Activated B cell treated with CpG ODN at 0.5 μM for 24 hours (primary cell): ENCODE results near the gene PTGS1. TPM values are rescaled to one million over a fixed set of nuclear protein-coding genes. Genes with fewer than 3 reads are reported as not detected.
A peak's percentile ranks its signal among the peaks of the same experiment; 100 is the strongest.
"Not testable (repeated sequence)": the region's sequence is repeated elsewhere in the genome, so short reads cannot be mapped to it uniquely, and the experiment has no call there.

Source experiments
- ATAC-seq: fragments of 200-7000 bp; cut with Tn5 transposase; one replicate; pipeline ENCODE4 v1.10.0; 2021; ENCODE audit warnings: low read depth, mild to moderate bottlenecking, moderate library complexity
- CTCF ChIA-PET: fragments of 350-600 bp; sonication (Branson Sonifier 250); formaldehyde crosslinking; loops from one replicate; lab custom pipeline; 2021; ENCODE audit warnings: antibody characterized with exemption; lab: Charles Lee
- POLR2A ChIA-PET: fragments of 350-600 bp; sonication (Branson Sonifier 250); formaldehyde crosslinking; loops from one replicate; lab custom pipeline; 2021; ENCODE audit warnings: antibody characterized with exemption; lab: Charles Lee
- DNase-seq: peaks from one replicate; pipeline ENCODE4 v3.0.0; 2022
- H3K27ac Mint-ChIP-seq: one replicate; pipeline ENCODE4 v1.8.0; 2020; ENCODE audit warnings: mixed read lengths
- H3K27me3 Mint-ChIP-seq: one replicate; pipeline ENCODE4 v1.8.0; 2021; ENCODE audit warnings: mixed read lengths
- H3K36me3 Mint-ChIP-seq: one replicate; pipeline ENCODE4 v1.8.0; 2021; ENCODE audit warnings: low read depth, mixed read lengths
- H3K4me1 Mint-ChIP-seq: one replicate; pipeline ENCODE4 v1.8.0; 2021; ENCODE audit warnings: mixed read lengths
- H3K4me3 Mint-ChIP-seq: one replicate; pipeline ENCODE4 v1.8.0; 2020; ENCODE audit warnings: mild to moderate bottlenecking, mixed read lengths
- H3K9me3 Mint-ChIP-seq: one replicate; pipeline ENCODE4 v1.8.0; 2020; ENCODE audit warnings: mixed read lengths
- intact Hi-C: fragments of 100-400 bp; cut with micrococcal nuclease; formaldehyde crosslinking; loops from one replicate; pipeline ENCODE4 v1.15.1; 2024
- total RNA-seq: library from RNA; stranded (reverse); gene quantifications from 2 replicates; pipeline ENCODE4 v1.2.3, GENCODE V29; 2022
- TF ChIP-seq, protein P1 (sequence below): fragments of 200-600 bp; IDR thresholded peaks from one replicate; pipeline ENCODE4 v1.8.0; 2022; ENCODE audit warnings: antibody characterized with exemption, mild to moderate bottlenecking

PTGS1 gene
- 8.9 and 9.4 TPM in 2 replicates for total RNA-seq

DNA sequence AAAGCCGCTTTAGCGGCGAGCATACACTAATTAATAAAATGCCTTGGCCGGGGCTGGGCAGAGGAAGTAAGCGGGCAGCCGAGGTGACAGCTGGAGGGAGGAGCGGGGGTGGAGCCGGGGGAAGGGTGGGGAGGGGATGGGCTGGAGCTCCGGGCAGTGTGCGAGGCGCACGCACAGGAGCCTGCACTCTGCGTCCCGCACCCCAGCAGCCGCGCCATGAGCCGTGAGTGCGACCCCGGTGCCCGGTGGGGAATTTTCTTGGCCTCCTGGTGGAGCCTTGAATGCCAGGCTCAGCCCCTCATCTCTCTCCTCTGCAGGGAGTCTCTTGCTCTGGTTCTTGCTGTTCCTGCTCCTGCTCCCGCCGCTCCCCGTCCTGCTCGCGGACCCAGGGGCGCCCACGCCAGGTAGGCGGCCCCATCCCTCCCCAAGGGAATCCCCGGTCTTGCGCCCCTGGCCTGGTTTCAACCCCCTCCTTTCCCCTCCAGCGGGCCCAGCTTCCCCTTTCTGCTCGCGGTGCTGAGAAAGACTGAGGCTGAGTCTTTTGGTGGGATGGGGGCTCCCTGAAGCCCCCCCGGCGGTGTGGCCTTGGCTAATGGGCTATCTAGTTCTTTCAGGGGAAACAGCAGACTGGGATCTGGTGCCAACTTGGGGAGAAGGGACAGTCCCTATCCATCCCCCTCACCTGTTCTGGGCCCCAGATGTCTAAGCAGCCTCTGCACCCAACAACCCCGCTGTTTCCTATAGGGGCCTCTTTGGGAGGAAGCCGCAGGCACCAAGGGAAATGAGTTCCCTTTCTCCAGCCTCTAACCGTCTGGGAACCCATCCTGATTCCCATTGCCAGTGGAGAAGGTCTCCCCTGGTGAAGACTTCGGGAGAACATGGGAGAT, at the start of gene PTGS1:
TSS of gene PTGS1 (plus strand) at position 156 of the 887 bp plus-strand sequence. CDS start at position 217, 61 bp downstream.
- ChIA-PET POLR2A (interaction anchor here (0.6 to 3.4 kb wide), 7 partner anchors 14 to 1260 kb away, joined by 3 to 16 read pairs (median 4); partner anchors contain the start of genes MRRF and RBM18), CTCF (interaction anchor here (1.2 kb wide), 1 partner anchor 14 kb away, joined by 3 read pairs; no protein-coding TSS in a partner anchor)
- DNase-seq (peak; percentile 45), ATAC-seq (peak; percentile 81)
- peak within 1 kb of the TSS; percentile 84 for H3K4me3 Mint-ChIP-seq
- no peaks in the 10 kb centered on the region for H3K9me3 Mint-ChIP-seq
- TF ChIP-seq, protein P1, sequence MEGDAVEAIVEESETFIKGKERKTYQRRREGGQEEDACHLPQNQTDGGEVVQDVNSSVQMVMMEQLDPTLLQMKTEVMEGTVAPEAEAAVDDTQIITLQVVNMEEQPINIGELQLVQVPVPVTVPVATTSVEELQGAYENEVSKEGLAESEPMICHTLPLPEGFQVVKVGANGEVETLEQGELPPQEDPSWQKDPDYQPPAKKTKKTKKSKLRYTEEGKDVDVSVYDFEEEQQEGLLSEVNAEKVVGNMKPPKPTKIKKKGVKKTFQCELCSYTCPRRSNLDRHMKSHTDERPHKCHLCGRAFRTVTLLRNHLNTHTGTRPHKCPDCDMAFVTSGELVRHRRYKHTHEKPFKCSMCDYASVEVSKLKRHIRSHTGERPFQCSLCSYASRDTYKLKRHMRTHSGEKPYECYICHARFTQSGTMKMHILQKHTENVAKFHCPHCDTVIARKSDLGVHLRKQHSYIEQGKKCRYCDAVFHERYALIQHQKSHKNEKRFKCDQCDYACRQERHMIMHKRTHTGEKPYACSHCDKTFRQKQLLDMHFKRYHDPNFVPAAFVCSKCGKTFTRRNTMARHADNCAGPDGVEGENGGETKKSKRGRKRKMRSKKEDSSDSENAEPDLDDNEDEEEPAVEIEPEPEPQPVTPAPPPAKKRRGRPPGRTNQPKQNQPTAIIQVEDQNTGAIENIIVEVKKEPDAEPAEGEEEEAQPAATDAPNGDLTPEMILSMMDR, result no peak
- intact Hi-C loops, result loop anchor here (1.0 to 10.0 kb wide), 2 partner anchors 19 to 106 kb away; partner anchors contain the start of genes MRRF and RBM18
- peak within 1 kb of the TSS; percentile 78 for H3K27ac Mint-ChIP-seq
- peaks cover 36% of the 10 kb centered on the region for H3K4me1 Mint-ChIP-seq
- H3K36me3 Mint-ChIP-seq, result no peaks in the 10 kb centered on the region
- H3K27me3 Mint-ChIP-seq, result no peaks in the 10 kb centered on the region

DNA sequence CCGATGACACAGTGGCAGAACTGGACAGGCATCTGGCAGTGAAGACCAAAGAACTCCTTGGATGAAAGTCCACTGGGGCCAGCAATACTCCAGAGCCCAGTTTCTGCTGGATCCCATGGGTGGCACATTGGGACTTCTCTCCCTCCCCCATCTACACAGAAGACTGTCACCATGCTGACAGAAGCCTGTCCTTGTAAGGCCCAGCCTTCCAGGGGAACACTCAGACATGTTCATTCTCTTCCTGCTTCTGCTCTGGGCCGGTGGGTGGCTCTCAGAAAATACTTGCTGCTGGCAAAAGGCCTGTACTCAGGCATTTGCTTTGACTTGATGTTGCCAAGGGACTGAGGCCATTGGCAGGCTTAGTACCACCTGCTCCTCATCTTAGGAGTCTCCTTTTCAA, 48.3 kb upstream of the PTGS1 start:
- no peak overlapping the region for H3K4me3 Mint-ChIP-seq
- intact Hi-C loops, result no loop called here
- H3K9me3 Mint-ChIP-seq, result no peaks in the 10 kb centered on the region
- ChIA-PET POLR2A (no interaction called here), CTCF (no interaction called here)
- H3K27me3 Mint-ChIP-seq, result no peaks in the 10 kb centered on the region
- no peak overlapping the region for H3K27ac Mint-ChIP-seq
- peaks cover 14% of the 10 kb centered on the region for H3K4me1 Mint-ChIP-seq
- TF ChIP-seq, protein P1, result no peak
- ATAC-seq (no peak), DNase-seq (no peak)
- H3K36me3 Mint-ChIP-seq, result peaks cover 77% of the 10 kb centered on the region

DNA sequence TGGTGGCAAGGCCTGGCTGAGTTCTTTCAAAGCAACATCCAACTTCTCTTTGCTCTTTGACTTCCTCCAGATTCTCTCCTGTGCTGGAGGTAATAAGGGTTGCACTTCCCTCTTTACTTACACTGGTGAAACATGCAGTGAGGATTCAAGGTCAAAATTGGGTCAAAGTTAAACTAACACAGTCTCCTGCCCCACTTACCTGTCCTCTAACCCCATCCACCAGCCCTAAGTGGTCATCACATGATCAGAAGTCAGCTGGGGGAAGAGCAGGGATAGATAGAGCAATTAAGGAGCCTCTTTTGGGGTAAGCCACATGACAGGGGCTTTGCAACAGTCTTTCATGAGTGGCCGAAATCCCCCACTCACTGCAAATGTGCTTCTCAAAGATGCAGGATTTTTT, 46.2 kb upstream of the PTGS1 start:
- DNase-seq, H3K9me3 Mint-ChIP-seq, intact Hi-C loops, H3K4me3 Mint-ChIP-seq, ATAC-seq, CTCF ChIA-PET, POLR2A ChIA-PET, H3K27me3 Mint-ChIP-seq: not testable (repeated sequence)
- peaks cover 69% of the 10 kb centered on the region for H3K36me3 Mint-ChIP-seq
- H3K27ac Mint-ChIP-seq, result peak overlapping the region; percentile 7
- H3K4me1 Mint-ChIP-seq, result peaks cover 10% of the 10 kb centered on the region

DNA sequence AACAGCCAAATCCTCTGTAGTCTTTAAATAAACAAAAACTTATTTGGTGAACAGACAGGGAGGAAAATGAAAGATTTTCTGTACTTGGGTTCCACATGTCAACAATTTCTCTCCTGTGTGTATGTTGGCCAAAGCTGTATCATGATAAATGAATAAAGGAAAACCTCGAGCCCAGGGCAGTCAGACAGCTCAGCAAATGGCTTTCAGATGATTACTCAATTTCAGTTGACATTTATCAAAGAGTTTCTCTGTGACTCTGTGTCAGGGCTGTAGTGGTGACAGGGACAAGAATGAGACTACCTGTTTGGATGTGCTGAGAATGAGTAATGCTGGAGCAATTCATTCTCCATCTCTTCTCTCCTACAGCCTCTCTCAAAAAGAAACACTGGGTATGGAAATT, 45.7 kb upstream of the PTGS1 start:
- DNase-seq (no peak), ATAC-seq (no peak)
- no peaks in the 10 kb centered on the region for H3K9me3 Mint-ChIP-seq
- H3K4me1 Mint-ChIP-seq, result peaks cover 7% of the 10 kb centered on the region
- no peak overlapping the region for H3K27ac Mint-ChIP-seq
- intact Hi-C loops, result no loop called here
- TF ChIP-seq, protein P1, result no peak
- ChIA-PET CTCF (no interaction called here), POLR2A (no interaction called here)
- peaks cover 66% of the 10 kb centered on the region for H3K36me3 Mint-ChIP-seq
- H3K27me3 Mint-ChIP-seq, result no peaks in the 10 kb centered on the region
- no peak overlapping the region for H3K4me3 Mint-ChIP-seq

DNA sequence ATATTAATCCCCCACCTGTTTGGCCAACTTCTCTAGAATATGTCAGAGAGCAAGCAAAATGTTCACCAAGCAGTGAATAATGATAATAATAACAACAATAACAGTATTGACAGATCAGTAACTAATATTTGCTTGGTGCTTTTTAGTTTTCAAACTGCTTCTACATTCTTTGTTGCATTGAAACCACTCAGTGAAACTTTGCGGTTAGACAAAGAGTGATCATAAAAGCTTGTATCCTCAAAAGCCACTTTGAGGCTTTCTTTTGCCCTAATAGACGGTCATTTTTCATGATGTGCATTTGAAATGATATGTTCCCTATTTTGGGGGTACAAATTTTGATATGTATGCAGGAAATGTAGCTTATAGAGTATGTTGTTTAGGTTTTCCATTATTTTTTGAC, 43.6 kb upstream of the PTGS1 start:
- no peaks in the 10 kb centered on the region for H3K4me1 Mint-ChIP-seq
- H3K36me3 Mint-ChIP-seq, result peaks cover 58% of the 10 kb centered on the region
- POLR2A ChIA-PET, result no interaction called here
- CTCF ChIA-PET, result interaction anchor here (0.8 to 1.2 kb wide), 2 partner anchors 23 to 26 kb away, joined by 3 to 6 read pairs; no protein-coding TSS in a partner anchor
- H3K27ac Mint-ChIP-seq, result no peak overlapping the region
- no peak overlapping the region for H3K4me3 Mint-ChIP-seq
- H3K27me3 Mint-ChIP-seq, result no peaks in the 10 kb centered on the region
- DNase-seq (no peak), ATAC-seq (no peak)
- TF ChIP-seq, protein P1, result no peak
- intact Hi-C loops, result no loop called here
- H3K9me3 Mint-ChIP-seq, result no peaks in the 10 kb centered on the region
